ENCODE data around the gene PITPNM3. TPM values are rescaled to one million over a fixed set of nuclear protein-coding genes. Genes with fewer than 3 reads are reported as not detected.

PITPNM3 gene
- total RNA-seq, 6 experiments from 2014 or later: 0.94 to 1.1 (median 1.0) TPM

- H3K9me3 Mint-ChIP-seq: no peaks in the 10 kb centered on the region
- TF ChIP-seq CTCF (IDR thresholded peaks at IDR 0.05): no peak
- peaks cover 34% of the 10 kb centered on the region for H3K27me3 Mint-ChIP-seq (ENCODE audit: insufficient read depth)
- H3K36me3 Mint-ChIP-seq (ENCODE audit: low read depth): no peaks in the 10 kb centered on the region
- DNase-seq: no peak
- H3K27ac Mint-ChIP-seq: no peak overlapping the region
- no peaks in the 10 kb centered on the region for H3K4me1 Mint-ChIP-seq (ENCODE audit: low read depth)
- H3K4me3 Mint-ChIP-seq: no peak overlapping the region
Observed at GRCh38 chr17:6408276-6408675, 148.1 kb downstream of the PITPNM3 start.

- TF ChIP-seq CTCF (IDR thresholded peaks at IDR 0.05): no peak
- DNase-seq: no peak
- Mint-ChIP-seq H3K4me1 (ENCODE audit: low read depth) (peaks cover 7% of the 10 kb centered on the region), H3K4me3 (no peak overlapping the region), H3K9me3 (no peaks in the 10 kb centered on the region), H3K27ac (no peak overlapping the region), H3K36me3 (ENCODE audit: low read depth) (no peaks in the 10 kb centered on the region), H3K27me3 (ENCODE audit: insufficient read depth) (peaks cover 8% of the 10 kb centered on the region)
Observed at GRCh38 chr17:6402258-6402657, 154.1 kb downstream of the PITPNM3 start.

Other genes with a start within 250 kb of the PITPNM3 start
- not detected for gene AIPL1, start 121.4 kb downstream of the PITPNM3 start, total RNA-seq (2021; fragmentation: NEBNext Ultra II Directional; extraction: Animal tissue kit (Norgen Biotek cat#: 25700))
- gene PIMREG, start 112.1 kb downstream of the PITPNM3 start, total RNA-seq (2021; fragmentation: NEBNext Ultra II Directional; extraction: Animal tissue kit (Norgen Biotek cat#: 25700)): 10 to 100 TPM; 17.0 to 42.5 (median 38.7) TPM
- gene KIAA0753, start 84.2 kb upstream of the PITPNM3 start, total RNA-seq (2021; fragmentation: NEBNext Ultra II Directional; extraction: Animal tissue kit (Norgen Biotek cat#: 25700)): 10 to 100 TPM; 15.1 to 17.8 (median 16.4) TPM
- gene TXNDC17, start 84.5 kb upstream of the PITPNM3 start, total RNA-seq (2021; fragmentation: NEBNext Ultra II Directional; extraction: Animal tissue kit (Norgen Biotek cat#: 25700)): 100 to 1,000 TPM; 115 to 154 (median 139) TPM
- gene MED31, start 95.0 kb upstream of the PITPNM3 start, total RNA-seq (2021; fragmentation: NEBNext Ultra II Directional; extraction: Animal tissue kit (Norgen Biotek cat#: 25700)): 10 to 100 TPM; 19.5 to 23.9 (median 20.0) TPM
- 1 to 10 TPM; 1.0 to 1.7 (median 1.3) TPM for gene C17orf100, start 95.2 kb upstream of the PITPNM3 start, total RNA-seq (2021; fragmentation: NEBNext Ultra II Directional; extraction: Animal tissue kit (Norgen Biotek cat#: 25700))
- not detected for gene SLC13A5, start 156.8 kb upstream of the PITPNM3 start, total RNA-seq (2021; fragmentation: NEBNext Ultra II Directional; extraction: Animal tissue kit (Norgen Biotek cat#: 25700))
- gene XAF1, start 199.5 kb upstream of the PITPNM3 start, total RNA-seq (2021; fragmentation: NEBNext Ultra II Directional; extraction: Animal tissue kit (Norgen Biotek cat#: 25700)): 1 to 10 TPM; 3.0 to 4.6 (median 3.7) TPM
- gene FBXO39, start 219.7 kb upstream of the PITPNM3 start, total RNA-seq (2021; fragmentation: NEBNext Ultra II Directional; extraction: Animal tissue kit (Norgen Biotek cat#: 25700)): not detected

Data from HFFc6 (cell line).